WTC11 (cell line): ENCODE data around the gene PACS1. TPM values are rescaled to one million over a fixed set of nuclear protein-coding genes. Genes with fewer than 3 reads are reported as not detected.

ENCODE experiments used
- CTCF ChIP-seq: fragments of 200-600 bp; IDR thresholded peaks from 2 replicates; pipeline ENCODE4 v1.8.0; 2022; ENCODE audit warnings: antibody characterized with exemption
- E2F4 ChIP-seq: sonication (generic); formaldehyde crosslinking; IDR thresholded peaks from 2 replicates; pipeline ENCODE4 v1.8.1; 2022; ENCODE audit warnings: low read depth, mild to moderate bottlenecking, moderate library complexity, missing genetic modification reagents, borderline replicate concordance
- E2F5 ChIP-seq: sonication (generic); formaldehyde crosslinking; IDR thresholded peaks from 2 replicates; pipeline ENCODE4 v1.8.1; 2022; ENCODE audit warnings: mild to moderate bottlenecking, moderate library complexity, missing genetic modification reagents
- ESRRA ChIP-seq: sonication (generic); formaldehyde crosslinking; IDR thresholded peaks from 2 replicates; pipeline ENCODE4 v1.8.1; 2022; ENCODE audit warnings: mild to moderate bottlenecking, missing genetic modification reagents, borderline replicate concordance
- ETV6 ChIP-seq: sonication (generic); formaldehyde crosslinking; IDR thresholded peaks from 2 replicates; pipeline ENCODE4 v1.8.1; 2022; ENCODE audit warnings: mild to moderate bottlenecking, missing genetic modification reagents
- FOXP4 ChIP-seq: sonication (generic); formaldehyde crosslinking; IDR thresholded peaks from 2 replicates; pipeline ENCODE4 v1.8.0; 2022; ENCODE audit warnings: mild to moderate bottlenecking, missing genetic modification reagents
- GABPB1 ChIP-seq: sonication (generic); formaldehyde crosslinking; IDR thresholded peaks from 2 replicates; pipeline ENCODE4 v1.8.1; 2023; ENCODE audit warnings: mild to moderate bottlenecking, missing genetic modification reagents
- GTF2I ChIP-seq: fragments of 250-450 bp; sonication (Bioruptor Pico); conservative IDR thresholded peaks from 2 replicates; pipeline ENCODE4 v1.4.0; 2021; ENCODE audit warnings: mild to moderate bottlenecking
- HMGXB4 ChIP-seq: sonication (generic); formaldehyde crosslinking; IDR thresholded peaks from 2 replicates; pipeline ENCODE4 v1.8.1; 2023; ENCODE audit warnings: mild to moderate bottlenecking, moderate library complexity, missing genetic modification reagents
- MLX ChIP-seq: sonication (generic); formaldehyde crosslinking; IDR thresholded peaks from 2 replicates; pipeline ENCODE4 v1.8.1; 2023; ENCODE audit warnings: mild to moderate bottlenecking, missing genetic modification reagents, moderate library complexity
- NFYB ChIP-seq: sonication (generic); formaldehyde crosslinking; conservative IDR thresholded peaks from 2 replicates; pipeline ENCODE4 v1.8.0; 2022; ENCODE audit warnings: low read depth, missing genetic modification reagents
- NR2C2 ChIP-seq: sonication (generic); formaldehyde crosslinking; IDR thresholded peaks from 2 replicates; pipeline ENCODE4 v1.8.0; 2022; ENCODE audit warnings: mild to moderate bottlenecking, missing genetic modification reagents
- PREB ChIP-seq: sonication (generic); formaldehyde crosslinking; IDR thresholded peaks from 2 replicates; pipeline ENCODE4 v1.8.1; 2022; ENCODE audit warnings: mild to moderate bottlenecking, missing genetic modification reagents, moderate library complexity, borderline replicate concordance
- SMAD3 ChIP-seq: sonication (generic); formaldehyde crosslinking; IDR thresholded peaks from 2 replicates; pipeline ENCODE4 v1.8.0; 2022; ENCODE audit warnings: missing genetic modification reagents, mild to moderate bottlenecking, borderline replicate concordance
- TEAD1 ChIP-seq: sonication (generic); formaldehyde crosslinking; IDR thresholded peaks from 2 replicates; pipeline ENCODE4 v1.8.0; 2022; ENCODE audit warnings: mild to moderate bottlenecking, missing genetic modification reagents
- TEAD4 ChIP-seq: sonication (generic); formaldehyde crosslinking; IDR thresholded peaks from 2 replicates; pipeline ENCODE4 v1.8.0; 2022; ENCODE audit warnings: mild to moderate bottlenecking, missing genetic modification reagents
- ZBTB43 ChIP-seq: sonication (generic); formaldehyde crosslinking; IDR thresholded peaks from 2 replicates; pipeline ENCODE4 v1.8.1; 2023; ENCODE audit warnings: mild to moderate bottlenecking, missing genetic modification reagents
- ZNF121 ChIP-seq: sonication (generic); formaldehyde crosslinking; IDR thresholded peaks from 2 replicates; pipeline ENCODE4 v1.8.0; 2023; ENCODE audit warnings: missing genetic modification reagents
- ZNF138 ChIP-seq: sonication (generic); formaldehyde crosslinking; conservative IDR thresholded peaks from 2 replicates; pipeline ENCODE4 v1.8.1; 2022; ENCODE audit warnings: mild to moderate bottlenecking, moderate library complexity, missing genetic modification reagents
- ZNF232 ChIP-seq: sonication (generic); formaldehyde crosslinking; IDR thresholded peaks from 2 replicates; pipeline ENCODE4 v1.8.0; 2022; ENCODE audit warnings: mild to moderate bottlenecking, missing genetic modification reagents
- ZNF263 ChIP-seq: sonication (generic); formaldehyde crosslinking; IDR thresholded peaks from 2 replicates; pipeline ENCODE4 v1.8.1; 2022; ENCODE audit warnings: low read depth, mild to moderate bottlenecking, moderate library complexity, missing genetic modification reagents
- ZNF512 ChIP-seq: sonication (generic); formaldehyde crosslinking; IDR thresholded peaks from 2 replicates; pipeline ENCODE4 v1.8.1; 2022; ENCODE audit warnings: missing genetic modification reagents, borderline replicate concordance
- ZNF671 ChIP-seq: fragments of 250-450 bp; sonication (Bioruptor Pico); IDR thresholded peaks from 2 replicates; pipeline ENCODE4 v1.8.0; 2021; ENCODE audit warnings: mild to moderate bottlenecking
- ZSCAN18 ChIP-seq: fragments of 250-450 bp; sonication (Bioruptor Pico); IDR thresholded peaks from 2 replicates; pipeline ENCODE4 v2.1.2; 2022; ENCODE audit warnings: mild to moderate bottlenecking, moderate library complexity
- total RNA-seq: library from RNA; stranded (reverse); gene quantifications from 3 replicates; pipeline ENCODE4 v1.2.3, GENCODE V29; 2021

PACS1 gene
- total RNA-seq, 1 experiment from 2014 or later = 34.8 TPM

GRCh38 chr11:66288671-66289547 lies 218.8 kb downstream of the PACS1 start, which contains the start of gene YIF1A (continued):
- TF ChIP-seq FOXP4 (peak; percentile 69; the same call in 1 of the 2 replicates), NFYB (peak; percentile 98), E2F5 (CRISPR knock-in tag) (no peak), ETV6 (CRISPR knock-in tag) (no peak; the same call in 1 of the 2 replicates), HMGXB4 (CRISPR knock-in tag) (0 out of 2 replicates have a peak, but pooled peaks have one; percentile 21), PREB (no peak), GABPB1 (CRISPR knock-in tag) (no peak; the same call in 1 of the 2 replicates), MLX (CRISPR knock-in tag) (0 out of 2 replicates have a peak, but pooled peaks have one; percentile 27), GTF2I (CRISPR knock-in tag) (no peak), ZNF138 (CRISPR knock-in tag) (no peak), E2F4 (CRISPR knock-in tag) (no peak), ZNF232 (CRISPR knock-in tag) (no peak), TEAD4 (CRISPR knock-in tag) (no peak), ZBTB43 (CRISPR knock-in tag) (no peak), TEAD1 (no peak; the same call in 1 of the 2 replicates), ZNF121 (no peak), ZSCAN18 (CRISPR knock-in tag) (no peak), NR2C2 (CRISPR knock-in tag) (no peak), SMAD3 (CRISPR knock-in tag) (no peak), ESRRA (CRISPR knock-in tag) (no peak), ZNF512 (CRISPR knock-in tag) (no peak), CTCF (no peak), ZNF263 (CRISPR knock-in tag) (no peak), ZNF671 (CRISPR knock-in tag) (no peak)
